ENCODE data around the gene HEMK1. TPM values are rescaled to one million over a fixed set of nuclear protein-coding genes. Genes with fewer than 3 reads are reported as not detected.
A peak's percentile ranks its signal among the peaks of the same experiment; 100 is the strongest.

Gene HEMK1
- polyA plus RNA-seq (2014; cell fraction: cytosol; rRNA removed), result 17.7 and 19.0 TPM in 2 replicates
- polyA plus RNA-seq (2014; cell fraction: nucleus; rRNA removed), result 37.5 and 42.6 TPM in 2 replicates

GRCh38 chr3:50568947-50569749 is at the start of gene HEMK1:
Gene HEMK1, plus strand, starts transcription at chr3:50569522. Its CDS starts 1,583 bp downstream, at chr3:50571105.
- peak; percentile 92 for DNase-seq (ENCODE audit: low spot score)

- no peak for DNase-seq (ENCODE audit: low spot score)
These were observed 48.5 kb upstream of the HEMK1 start for GRCh38 chr3:50520849-50521248.

- DNase-seq (ENCODE audit: low spot score), result no peak
These were observed 47.8 kb upstream of the HEMK1 start for GRCh38 chr3:50521572-50521971.

GRCh38 chr3:50523279-50523811 is 46.0 kb upstream of the HEMK1 start:
- DNase-seq (ENCODE audit: low spot score), result peak; percentile 61

GRCh38 chr3:50524746-50525145 is 44.6 kb upstream of the HEMK1 start:
- peak; percentile 50 for DNase-seq (ENCODE audit: low spot score)

- DNase-seq (ENCODE audit: low spot score), result no peak
These were observed 44.0 kb upstream of the HEMK1 start for GRCh38 chr3:50525191-50525910.

GRCh38 chr3:50525987-50526386 is 43.3 kb upstream of the HEMK1 start:
- no peak for DNase-seq (ENCODE audit: low spot score)

GRCh38 chr3:50530001-50530970 is 39.0 kb upstream of the HEMK1 start:
- no peak for DNase-seq (ENCODE audit: low spot score)

GRCh38 chr3:50531201-50531600 is 38.1 kb upstream of the HEMK1 start:
- DNase-seq (ENCODE audit: low spot score), result no peak

GRCh38 chr3:50532062-50532705 is 37.1 kb upstream of the HEMK1 start:
- DNase-seq (ENCODE audit: low spot score), result no peak

- DNase-seq (ENCODE audit: low spot score), result no peak
These were observed 36.0 kb upstream of the HEMK1 start for GRCh38 chr3:50533316-50533715.

- no peak for DNase-seq (ENCODE audit: low spot score)
These were observed 35.4 kb upstream of the HEMK1 start for GRCh38 chr3:50533807-50534461.

- DNase-seq (ENCODE audit: low spot score), result no peak
These were observed 34.5 kb upstream of the HEMK1 start for GRCh38 chr3:50534681-50535330.

GRCh38 chr3:50536471-50537180 is 32.7 kb upstream of the HEMK1 start:
- no peak for DNase-seq (ENCODE audit: low spot score)

- no peak for DNase-seq (ENCODE audit: low spot score)
These were observed 31.7 kb upstream of the HEMK1 start for GRCh38 chr3:50537421-50538129.

- DNase-seq (ENCODE audit: low spot score), result peak; percentile 40
These were observed 29.7 kb upstream of the HEMK1 start for GRCh38 chr3:50539356-50540286.

Measured in SK-N-DZ (cell line).